Thyroid gland (tissue), 4 donors: ENCODE data around the gene ADCY5. TPM values are rescaled to one million over a fixed set of nuclear protein-coding genes. Genes with fewer than 3 reads are reported as not detected.

Experiments used
- DNase-seq, 2 donors: peaks; one replicate each; pipeline ENCODE4 v3.0.0-alpha.2; 2019
- H3K27ac ChIP-seq, 3 donors: fragments of 200-600 bp; sonication (generic); 1 replicate in 2 of 3; 2 replicates in 1 of 3; pipeline ENCODE4 v1.5.1; 2016 to 2019; ENCODE audit warnings: mild to moderate bottlenecking in 1 of 3, moderate library complexity in 1 of 3
- H3K27me3 ChIP-seq: fragments of 200-600 bp; sonication (generic); one replicate; pipeline ENCODE4 v1.5.1; 2019
- H3K36me3 ChIP-seq, 2 donors: fragments of 200-600 bp; sonication (generic); one replicate each; pipeline ENCODE4 v1.5.1; 2016 to 2019
- H3K4me1 ChIP-seq, 2 donors: fragments of 200-600 bp; sonication (generic); one replicate each; pipeline ENCODE4 v1.5.1; 2017 to 2019
- H3K4me3 ChIP-seq, 3 donors: fragments of 200-600 bp; sonication (generic); replicated peaks in 1 of 3; 1 replicate in 2 of 3; 2 replicates in 1 of 3; pipeline ENCODE4 v1.5.1; 2016; ENCODE audit warnings: mild to moderate bottlenecking in 1 of 3
- H3K9me3 ChIP-seq: fragments of 200-600 bp; sonication (generic); one replicate; pipeline ENCODE4 v1.5.1; 2017
- CTCF ChIP-seq, 6 experiments: fragments of 200-600 bp in 3 of 6; fragments of 450-650 bp in 3 of 6; sonication (generic) in 3 of 6; IDR thresholded peaks; one replicate each; pipeline ENCODE4 v1.5.1; 2016 to 2019; ENCODE audit warnings: antibody characterized with exemption in 6 of 6, mild to moderate bottlenecking in 2 of 6, inconsistent platforms in 1 of 6, moderate library complexity in 1 of 6
- POLR2A ChIP-seq, 2 donors: fragments of 450-650 bp; IDR thresholded peaks; one replicate each; pipeline ENCODE4 v1.6.1; 2017; ENCODE audit warnings: antibody characterized with exemption in 2 of 2, mild to moderate bottlenecking in 2 of 2, moderate library complexity in 1 of 2
- WGBS, 2 donors: methylation state at CpG; one replicate each; pipeline ENCODE4 v1.1.5; 2017; 5-methylcytosine and 5-hydroxymethylcytosine counted together
- intact Hi-C: fragments of 100-400 bp; cut with DNase I; formaldehyde crosslinking; loops from one replicate; pipeline ENCODE4 v1.15.1; 2023
- total RNA-seq, 4 donors: library from RNA; depleted of rRNA; stranded (reverse); fragments of >200 nt; gene quantifications; one replicate each; pipeline ENCODE4 v1.2.3, GENCODE V29; 2016

ADCY5 gene
- total RNA-seq, 4 donors from 2014 or later, result 0.78 to 2.7 (median 1.8) TPM

- no peaks in the 10 kb centered on the region for H3K27me3 ChIP-seq
- no peak overlapping the region for H3K4me3 ChIP-seq
- TF ChIP-seq CTCF (IDR thresholded peaks at IDR 0.05) (no peak), POLR2A (IDR thresholded peaks at IDR 0.05) (no peak)
- H3K36me3 ChIP-seq, result no peaks in the 10 kb centered on the region
- H3K4me1 ChIP-seq, result no peaks in the 10 kb centered on the region
- H3K27ac ChIP-seq, result no peak overlapping the region
- no peak for DNase-seq
- no peaks in the 10 kb centered on the region for H3K9me3 ChIP-seq
- 67 to 71% methylated on average over 7 to 9 of the region's 9 CpGs for WGBS, 2 donors
- intact Hi-C loops, result no loop called here
Observed at GRCh38 chr3:123285066-123285465, 163.8 kb downstream of the ADCY5 start.

- TF ChIP-seq CTCF (IDR thresholded peaks at IDR 0.05) (no peak), POLR2A (IDR thresholded peaks at IDR 0.05) (no peak)
- Histone ChIP-seq H3K9me3 (no peaks in the 10 kb centered on the region), H3K27ac (no peak overlapping the region), H3K36me3 (no peaks in the 10 kb centered on the region), H3K27me3 (no peaks in the 10 kb centered on the region), H3K4me3 (no peak overlapping the region), H3K4me1 (no peaks in the 10 kb centered on the region)
- no peak for DNase-seq
- WGBS, 2 donors, result 86 to 88% methylated on average over 5 to 11 of the region's 18 CpGs
- intact Hi-C loops, result no loop called here
Observed at GRCh38 chr3:123284399-123285010, 164.4 kb downstream of the ADCY5 start.

GRCh38 chr3:123283657-123284398 lies 165.1 kb downstream of the ADCY5 start:
- H3K4me1 ChIP-seq, result no peaks in the 10 kb centered on the region
- intact Hi-C loops, result no loop called here
- H3K36me3 ChIP-seq, result no peaks in the 10 kb centered on the region
- H3K9me3 ChIP-seq, result no peaks in the 10 kb centered on the region
- no peaks in the 10 kb centered on the region for H3K27me3 ChIP-seq
- no peak overlapping the region for H3K4me3 ChIP-seq
- no peak for TF ChIP-seq CTCF (IDR thresholded peaks at IDR 0.05)
- no peak for TF ChIP-seq POLR2A (IDR thresholded peaks at IDR 0.05)
- H3K27ac ChIP-seq, result no peak overlapping the region
- DNase-seq, result no peak
- whole genome bisulfite sequencing, 2 donors, result 85 to 88% methylated on average over 17 of the region's 17 CpGs

DNA sequence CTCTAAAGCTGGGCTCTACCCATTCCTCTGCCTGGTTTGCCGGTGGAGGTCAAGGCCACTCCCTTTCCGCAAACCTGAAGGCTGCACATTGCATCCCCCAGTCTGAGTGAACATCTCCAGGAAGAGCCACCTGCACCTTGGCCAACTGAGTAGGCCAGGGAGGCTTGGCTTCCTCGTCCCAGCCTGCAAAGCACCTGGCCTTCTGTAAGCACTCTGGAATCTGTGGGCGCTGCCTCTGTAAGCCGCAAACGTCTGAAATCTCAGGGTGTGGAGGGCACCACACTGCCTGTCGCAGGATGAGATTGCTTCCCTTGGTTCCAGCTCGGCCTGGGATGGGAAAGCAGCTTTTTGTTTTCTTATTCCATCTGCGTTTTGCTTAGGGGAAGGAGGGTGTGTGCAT lies 165.8 kb downstream of the ADCY5 start:
- Histone ChIP-seq H3K4me3 (no peak overlapping the region), H3K4me1 (no peaks in the 10 kb centered on the region), H3K27me3 (no peaks in the 10 kb centered on the region), H3K27ac (no peak overlapping the region), H3K36me3 (no peaks in the 10 kb centered on the region), H3K9me3 (no peaks in the 10 kb centered on the region)
- intact Hi-C loops, result no loop called here
- 88 to 95% methylated on average over 5 to 9 of the region's 9 CpGs for WGBS, 2 donors
- TF ChIP-seq CTCF (IDR thresholded peaks at IDR 0.05) (no peak), POLR2A (IDR thresholded peaks at IDR 0.05) (no peak)
- no peak for DNase-seq

DNA sequence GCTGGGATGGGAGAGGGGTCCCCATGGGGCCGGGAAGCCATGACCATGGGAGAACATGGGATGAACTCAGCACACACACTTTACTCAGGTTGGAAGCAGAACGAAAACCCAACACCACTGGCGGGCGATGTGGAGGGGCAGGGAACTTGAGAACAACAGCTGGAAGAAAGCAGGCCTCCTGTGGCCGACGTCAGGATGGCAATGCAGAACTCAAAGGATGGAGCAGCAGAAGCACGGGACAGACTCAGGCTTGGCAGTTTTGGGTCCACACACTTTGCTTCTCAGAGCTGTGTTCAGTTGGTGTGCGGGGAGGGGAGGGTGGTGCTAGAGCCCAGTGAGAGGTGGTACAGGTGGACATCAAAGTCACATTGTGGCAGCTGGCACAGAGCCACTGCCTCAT lies 166.4 kb downstream of the ADCY5 start:
- Histone ChIP-seq H3K27me3 (no peaks in the 10 kb centered on the region), H3K4me3 (no peak overlapping the region), H3K27ac (no peak overlapping the region), H3K36me3 (no peaks in the 10 kb centered on the region), H3K9me3 (no peaks in the 10 kb centered on the region), H3K4me1 (no peaks in the 10 kb centered on the region)
- no peak for DNase-seq
- intact Hi-C loops, result no loop called here
- WGBS, 2 donors, result 71 to 80% methylated on average over 8 of the region's 8 CpGs
- TF ChIP-seq POLR2A (IDR thresholded peaks at IDR 0.05), result no peak
